HG03108 (cell line): Measurements from ENCODE around the gene TTI1.

Source experiments
- ATAC-seq: cut with Tn5 transposase; IDR thresholded peaks from one replicate; pipeline ENCODE4 v1.9.1; 2021; ENCODE audit warnings: moderate library complexity; ENCODE audit not compliant: unreplicated experiment

TTI1 gene

GRCh38 chr20:37939701-37940560 lies 93.3 kb downstream of the TTI1 start:
- no peak for ATAC-seq

GRCh38 chr20:37938954-37939353 lies 94.3 kb downstream of the TTI1 start:
- no peak for ATAC-seq

DNA sequence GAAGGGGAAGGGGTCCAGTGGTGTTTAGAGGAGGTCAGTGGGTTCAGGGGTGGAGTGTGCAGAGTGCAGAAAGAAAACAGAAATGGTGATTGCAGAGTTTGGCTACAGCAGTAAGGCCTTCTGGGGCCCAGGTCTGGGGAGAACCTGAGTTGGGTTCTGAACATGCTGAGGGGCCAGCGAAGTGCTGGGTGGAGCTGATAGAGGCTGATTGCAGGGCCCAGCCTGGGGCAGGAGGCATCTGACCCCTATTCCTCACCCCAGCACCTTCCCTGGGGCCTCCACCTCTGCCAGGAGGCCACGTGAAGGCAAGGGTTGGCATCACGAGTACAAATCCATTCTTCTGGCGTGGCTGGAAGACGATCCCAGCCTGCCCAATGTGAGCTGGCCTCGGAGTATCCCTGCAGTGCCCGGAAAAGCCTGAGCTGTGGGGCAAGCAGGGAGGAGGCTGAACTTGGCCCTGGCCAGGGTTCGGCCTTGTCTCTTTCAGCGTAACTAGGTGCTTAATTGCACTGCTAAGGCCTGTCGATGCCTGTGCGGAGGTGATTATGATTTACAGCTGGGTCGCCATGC lies 95.0 kb downstream of the TTI1 start:
- ATAC-seq: no peak

DNA sequence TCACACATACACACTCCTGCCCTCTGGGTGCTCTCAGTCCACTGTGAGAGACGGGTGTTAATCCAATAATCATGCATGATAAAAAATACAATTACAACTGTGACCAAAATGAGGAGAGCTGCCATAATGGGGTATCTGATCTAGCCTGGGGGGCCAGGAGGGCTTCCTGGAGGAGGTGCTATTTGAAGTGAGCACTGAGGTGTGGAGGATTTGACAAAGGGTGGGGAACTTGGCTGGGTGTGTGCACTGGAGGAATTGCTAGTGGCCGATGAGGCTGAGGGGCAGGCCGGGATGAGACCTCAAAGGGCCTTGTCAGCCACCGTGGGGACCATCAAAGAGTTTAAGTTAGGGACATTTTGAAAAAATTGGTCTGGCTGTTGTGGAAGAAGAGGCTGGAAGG lies 95.6 kb downstream of the TTI1 start:
- no peak for ATAC-seq

- no peak for ATAC-seq
These were observed 96.8 kb downstream of the TTI1 start for GRCh38 chr20:37936451-37936850.

GRCh38 chr20:37936041-37936440 lies 97.2 kb downstream of the TTI1 start:
- no peak for ATAC-seq

DNA sequence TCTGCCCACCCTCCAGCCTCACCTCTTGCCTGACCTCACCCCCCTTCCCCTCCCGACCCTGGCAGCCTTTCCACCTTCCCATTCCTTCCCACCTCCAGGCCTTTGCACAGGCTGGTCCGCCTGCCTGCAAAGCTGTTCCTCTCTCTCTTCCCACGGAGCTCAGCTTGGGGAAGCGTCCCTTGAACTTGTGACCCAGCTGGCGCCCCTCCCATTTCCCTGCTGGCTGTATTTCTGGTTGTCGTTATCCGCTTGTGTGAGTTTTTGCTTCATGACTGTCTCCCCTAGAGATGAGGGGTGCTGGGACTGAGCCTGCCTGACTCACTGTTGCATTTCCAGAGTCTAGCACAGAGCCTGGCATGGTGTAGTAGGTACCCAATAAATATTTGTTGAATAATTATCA lies 97.8 kb downstream of the TTI1 start:
- no peak for ATAC-seq

DNA sequence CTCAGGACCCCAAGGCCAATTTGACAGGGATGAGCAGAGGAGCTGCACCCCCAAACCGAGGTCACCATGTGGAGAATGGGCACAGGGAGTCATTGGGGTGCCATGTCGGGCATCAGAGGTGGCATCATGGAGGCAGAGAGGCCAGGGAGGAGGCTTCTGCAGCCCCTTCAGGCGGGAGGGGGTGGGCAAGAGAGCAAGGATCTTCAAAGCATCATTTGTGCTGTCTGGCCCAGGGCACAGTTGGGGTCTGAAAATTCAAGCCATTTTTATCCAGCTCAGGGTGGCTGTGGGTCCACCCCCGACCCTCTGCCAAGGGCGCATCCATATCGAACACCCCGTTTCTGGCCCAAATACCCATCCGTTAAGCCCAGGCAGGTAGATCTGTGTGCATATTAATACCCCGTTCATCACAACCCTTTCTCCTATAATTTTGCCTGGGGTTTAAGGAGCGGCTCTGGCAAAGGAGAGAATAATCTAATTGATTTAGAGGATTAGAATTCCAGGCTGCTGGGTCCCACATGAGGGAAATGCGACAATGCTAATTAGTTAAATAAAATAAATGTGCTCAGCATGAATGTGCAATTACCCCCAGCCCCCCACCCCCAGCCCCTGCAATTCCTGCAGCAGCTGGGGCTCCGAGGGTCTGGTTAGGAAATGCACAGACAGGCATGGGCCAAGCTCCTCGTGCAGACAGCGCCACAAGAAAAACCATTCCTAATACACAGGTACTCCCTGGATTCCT lies 98.5 kb downstream of the TTI1 start:
- ATAC-seq: no peak

- ATAC-seq: no peak
These were observed 99.2 kb downstream of the TTI1 start for GRCh38 chr20:37933786-37934633.
